Hematopoietic multipotent progenitor cell treated with erythropoietin and hydrocortisone succinate and interleukin-3 and kit ligand, for 4 days (in vitro differentiated cells): ENCODE measurements around the gene KCNIP1.

Source experiments
- DNase-seq: peaks from one replicate; pipeline ENCODE4 v3.0.0-alpha.2; 2015

Gene KCNIP1

GRCh38 chr5:170483701-170484458 is 19.9 kb upstream of the KCNIP1 start:
- no peak for DNase-seq

GRCh38 chr5:170484459-170484831 is 19.4 kb upstream of the KCNIP1 start:
- no peak for DNase-seq

GRCh38 chr5:170484847-170485615 is 18.8 kb upstream of the KCNIP1 start:
- peak; percentile 33 for DNase-seq

GRCh38 chr5:170485616-170485911 is 18.3 kb upstream of the KCNIP1 start:
- no peak for DNase-seq

- no peak for DNase-seq
These were observed 17.4 kb upstream of the KCNIP1 start for GRCh38 chr5:170486371-170486770.

- no peak for DNase-seq
These were observed 15.2 kb upstream of the KCNIP1 start for GRCh38 chr5:170488570-170488969.

- DNase-seq: no peak
These were observed 14.6 kb upstream of the KCNIP1 start for GRCh38 chr5:170489199-170489598.

- DNase-seq: no peak
These were observed 13.4 kb upstream of the KCNIP1 start for GRCh38 chr5:170490381-170490780.

- DNase-seq: peak; percentile 50
These were observed 12.3 kb upstream of the KCNIP1 start for GRCh38 chr5:170491479-170491878.

GRCh38 chr5:170493028-170493820 is 10.6 kb upstream of the KCNIP1 start:
- DNase-seq: no peak

GRCh38 chr5:170494041-170494440 is 9.8 kb upstream of the KCNIP1 start:
- no peak for DNase-seq

GRCh38 chr5:170495825-170496661 is 7.8 kb upstream of the KCNIP1 start:
- no peak for DNase-seq

GRCh38 chr5:170496662-170497028 is 7.2 kb upstream of the KCNIP1 start:
- DNase-seq: no peak

- no peak for DNase-seq
These were observed 6.3 kb upstream of the KCNIP1 start for GRCh38 chr5:170497311-170498038.

GRCh38 chr5:170498811-170499351 is 4.9 kb upstream of the KCNIP1 start:
- no peak for DNase-seq

- DNase-seq: no peak
These were observed 4.2 kb upstream of the KCNIP1 start for GRCh38 chr5:170499621-170500020.

GRCh38 chr5:170501361-170501760 is 2.5 kb upstream of the KCNIP1 start:
- DNase-seq: no peak

- no peak for DNase-seq
These were observed 1.9 kb upstream of the KCNIP1 start for GRCh38 chr5:170501931-170502330.

- DNase-seq: no peak
These were observed 921 bp downstream of the KCNIP1 start for GRCh38 chr5:170504616-170505266.

- no peak for DNase-seq
These were observed 4.2 kb downstream of the KCNIP1 start for GRCh38 chr5:170508036-170508435.

- DNase-seq: no peak
These were observed 5.0 kb downstream of the KCNIP1 start for GRCh38 chr5:170508660-170509347.
